Measurements from ENCODE around the gene LPCAT3.

DNA sequence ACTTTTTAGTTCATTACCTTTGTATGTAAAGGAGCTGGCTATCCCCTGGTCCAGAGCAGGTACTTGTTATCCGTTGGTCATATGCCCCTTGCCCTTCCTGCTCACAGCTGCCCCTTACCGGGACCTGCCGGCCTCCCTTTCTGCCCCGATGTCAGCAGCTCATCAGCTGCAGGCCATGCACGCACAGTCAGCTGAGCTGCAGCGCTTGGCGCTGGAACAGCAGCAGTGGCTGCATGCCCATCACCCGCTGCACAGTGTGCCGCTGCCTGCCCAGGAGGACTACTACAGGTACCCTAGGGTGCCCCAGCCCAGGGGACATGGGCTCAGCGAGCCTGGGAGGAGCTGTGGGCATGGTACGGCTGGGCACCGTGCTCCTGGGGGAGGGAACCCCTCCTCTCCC is 77.0 kb downstream of the LPCAT3 start:
- no peak for TF ChIP-seq POLR2A (IDR thresholded peaks at IDR 0.05)
- no peak for TF ChIP-seq CTCF (IDR thresholded peaks at IDR 0.05)

Measured in thyroid gland (tissue), 4 donors.